Measurements from ENCODE around the gene PRODH2. TPM values are rescaled to one million over a fixed set of nuclear protein-coding genes. Genes with fewer than 3 reads are reported as not detected.
"Not testable (repeated sequence)": the region's sequence is repeated elsewhere in the genome, so short reads cannot be mapped to it uniquely, and the experiment has no call there.

PRODH2 gene
- polyA plus RNA-seq, 6 donors from 2014 or later, result not detected

DNA sequence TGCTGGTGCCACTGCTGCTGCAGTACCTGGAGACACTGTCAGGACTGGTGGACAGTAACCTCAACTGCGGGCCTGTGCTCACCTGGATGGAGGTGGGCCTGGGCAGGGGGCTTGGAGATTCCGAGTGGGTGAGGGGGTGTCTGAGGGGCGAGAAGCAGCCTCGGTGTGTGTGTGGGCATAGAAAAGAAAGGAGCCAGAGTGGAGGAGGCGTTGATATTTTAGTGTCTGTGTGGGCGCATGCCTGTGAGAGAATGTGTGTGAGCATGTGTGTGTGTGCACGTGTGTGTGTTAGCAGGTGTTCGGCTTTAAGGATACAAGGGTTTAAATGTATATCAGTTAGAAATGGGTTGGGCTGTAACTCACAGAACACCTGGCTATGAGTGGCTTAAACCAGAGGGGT is 33.6 kb downstream of the PRODH2 start:
- peaks cover 18 to 23% (median 21%) of the 10 kb centered on the region in 3 donors for H3K4me1 Mint-ChIP-seq
- H3K4me3 Mint-ChIP-seq, result peak overlapping the region in 1 of 8 donors; percentile 29
- no peaks in the 10 kb centered on the region for H3K36me3 Mint-ChIP-seq
- DNase-seq (no peak), ATAC-seq (ENCODE audit: low read depth in 2 of 2) (no peak)
- H3K27me3 Mint-ChIP-seq, result no peaks in the 10 kb centered on the region
- H3K27ac Mint-ChIP-seq, result no peak overlapping the region
- H3K9me3 Mint-ChIP-seq, result peaks cover 0 to 1% (median 0%) of the 10 kb centered on the region in 7 donors

DNA sequence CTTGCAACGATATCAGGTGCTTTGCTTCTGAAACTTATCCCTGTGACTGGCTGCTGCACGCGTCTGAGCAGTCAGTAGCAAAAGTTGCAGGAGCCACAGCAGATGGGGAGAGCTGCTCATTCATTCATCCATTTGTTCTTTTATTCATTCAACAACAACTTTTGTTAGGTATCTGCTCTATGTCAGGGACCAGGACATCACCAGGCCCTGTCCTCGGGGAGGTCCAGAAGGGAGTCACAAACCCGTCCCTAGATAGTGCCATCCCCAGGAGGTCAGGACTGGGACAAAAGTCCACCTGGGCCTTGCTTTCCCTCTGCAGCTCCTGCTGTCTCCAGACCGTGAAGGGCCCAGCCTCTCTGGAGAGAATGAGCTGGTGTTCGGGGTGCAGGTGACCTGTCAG is 34.7 kb downstream of the PRODH2 start:
- peak overlapping the region in 4 of 8 donors; percentile 19 to 63 (median 20) for H3K4me3 Mint-ChIP-seq
- no peak for DNase-seq
- H3K9me3 Mint-ChIP-seq, result peaks cover 0 to 1% (median 0%) of the 10 kb centered on the region in 7 donors
- ATAC-seq (ENCODE audit: low read depth in 2 of 2), result no peak
- no peaks in the 10 kb centered on the region for H3K36me3 Mint-ChIP-seq
- peak overlapping the region in 1 of 6 donors; percentile 7 for H3K27ac Mint-ChIP-seq
- peaks cover 12 to 18% (median 17%) of the 10 kb centered on the region in 3 donors for H3K4me1 Mint-ChIP-seq
- no peaks in the 10 kb centered on the region for H3K27me3 Mint-ChIP-seq

DNA sequence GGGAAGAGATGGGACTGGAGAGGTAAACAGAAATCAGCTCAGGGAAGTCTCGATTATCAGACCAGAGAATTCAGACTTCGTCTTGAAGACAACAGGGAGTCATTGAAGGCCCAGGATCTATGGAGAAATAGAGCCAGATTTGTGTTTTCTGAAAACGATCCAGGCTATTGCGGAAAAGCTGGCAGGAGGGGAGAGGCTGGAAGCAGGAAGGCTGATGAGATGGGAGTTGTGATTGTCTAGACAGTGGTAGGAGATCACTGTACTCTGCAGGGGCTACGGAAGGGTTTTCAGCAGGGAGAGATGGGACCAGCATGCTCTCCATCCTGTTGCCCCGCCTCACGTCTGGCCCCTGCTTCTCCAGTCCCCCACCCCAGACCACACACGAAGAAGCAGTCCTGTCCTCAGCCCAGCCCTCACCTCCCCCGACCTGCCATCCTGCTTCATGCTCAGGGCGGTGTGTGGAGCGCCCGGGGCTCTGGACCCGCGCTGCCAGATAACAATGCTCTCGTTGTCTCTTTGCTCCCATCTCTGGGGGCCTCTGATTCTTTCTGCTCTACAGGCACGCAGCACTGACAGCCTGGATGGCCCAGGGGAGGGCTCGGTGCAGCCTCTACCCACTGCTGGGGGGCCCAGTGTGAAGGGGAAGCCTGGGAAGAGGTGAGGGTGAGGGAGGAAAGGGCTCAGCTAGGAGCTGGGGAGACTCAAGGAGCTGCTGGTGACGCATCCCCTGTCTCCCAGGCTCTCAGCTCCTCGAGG is 35.4 kb downstream of the PRODH2 start:
- peak overlapping the region in 6 of 8 donors; percentile 20 to 89 (median 63) for H3K4me3 Mint-ChIP-seq
- H3K9me3 Mint-ChIP-seq, result peaks cover 0 to 1% (median 0%) of the 10 kb centered on the region in 7 donors
- H3K36me3 Mint-ChIP-seq, result no peaks in the 10 kb centered on the region
- H3K4me1 Mint-ChIP-seq, result peaks cover 12 to 18% (median 15%) of the 10 kb centered on the region in 3 donors
- DNase-seq, result no peak
- peak overlapping the region in 2 of 6 donors; percentile 21 to 44 for H3K27ac Mint-ChIP-seq
- no peaks in the 10 kb centered on the region for H3K27me3 Mint-ChIP-seq
- ATAC-seq (ENCODE audit: low read depth in 2 of 2), result no peak

DNA sequence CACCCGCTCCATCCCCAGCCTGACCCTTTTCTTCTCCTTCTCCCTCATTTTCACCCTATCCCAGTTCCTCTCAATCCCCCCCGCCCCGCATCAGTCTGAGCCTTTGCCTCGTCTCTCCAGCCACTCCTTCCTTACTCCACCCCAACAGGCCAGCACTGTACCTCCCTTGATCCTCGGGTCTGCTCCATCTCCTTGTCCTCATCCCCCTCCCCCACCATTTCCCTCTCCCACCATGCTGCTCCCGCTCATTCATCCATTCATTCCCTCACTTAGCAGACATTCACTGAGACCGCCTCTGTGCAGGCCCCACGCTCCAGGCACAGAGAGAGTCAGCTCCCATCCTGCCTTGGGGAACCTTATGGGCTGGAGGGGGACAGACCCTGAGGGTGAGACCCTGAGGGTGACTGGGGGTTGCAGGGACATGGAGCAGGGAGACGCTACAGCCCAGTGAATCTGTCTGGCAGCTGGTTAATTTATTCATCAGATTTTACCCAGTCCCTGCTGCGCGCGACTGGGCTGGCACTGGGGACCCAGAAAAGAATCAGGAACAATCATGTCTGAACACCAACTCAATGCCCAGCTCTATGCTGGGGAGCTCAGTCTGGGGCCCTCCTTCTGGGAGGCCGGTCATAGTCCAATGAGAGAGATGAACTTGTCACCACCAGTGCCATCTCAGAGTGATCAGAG is 36.4 kb downstream of the PRODH2 start:
- ATAC-seq (ENCODE audit: low read depth in 2 of 2), result no peak
- Mint-ChIP-seq H3K27ac (peak overlapping the region in 1 of 6 donors; percentile 81), H3K27me3 (no peaks in the 10 kb centered on the region), H3K4me1 (peaks cover 12 to 18% (median 15%) of the 10 kb centered on the region in 3 donors), H3K4me3 (peak overlapping the region; percentile 63 to 89 (median 83)), H3K9me3 (peaks cover 0 to 1% (median 0%) of the 10 kb centered on the region in 7 donors), H3K36me3 (no peaks in the 10 kb centered on the region)
- DNase-seq, result no peak

DNA sequence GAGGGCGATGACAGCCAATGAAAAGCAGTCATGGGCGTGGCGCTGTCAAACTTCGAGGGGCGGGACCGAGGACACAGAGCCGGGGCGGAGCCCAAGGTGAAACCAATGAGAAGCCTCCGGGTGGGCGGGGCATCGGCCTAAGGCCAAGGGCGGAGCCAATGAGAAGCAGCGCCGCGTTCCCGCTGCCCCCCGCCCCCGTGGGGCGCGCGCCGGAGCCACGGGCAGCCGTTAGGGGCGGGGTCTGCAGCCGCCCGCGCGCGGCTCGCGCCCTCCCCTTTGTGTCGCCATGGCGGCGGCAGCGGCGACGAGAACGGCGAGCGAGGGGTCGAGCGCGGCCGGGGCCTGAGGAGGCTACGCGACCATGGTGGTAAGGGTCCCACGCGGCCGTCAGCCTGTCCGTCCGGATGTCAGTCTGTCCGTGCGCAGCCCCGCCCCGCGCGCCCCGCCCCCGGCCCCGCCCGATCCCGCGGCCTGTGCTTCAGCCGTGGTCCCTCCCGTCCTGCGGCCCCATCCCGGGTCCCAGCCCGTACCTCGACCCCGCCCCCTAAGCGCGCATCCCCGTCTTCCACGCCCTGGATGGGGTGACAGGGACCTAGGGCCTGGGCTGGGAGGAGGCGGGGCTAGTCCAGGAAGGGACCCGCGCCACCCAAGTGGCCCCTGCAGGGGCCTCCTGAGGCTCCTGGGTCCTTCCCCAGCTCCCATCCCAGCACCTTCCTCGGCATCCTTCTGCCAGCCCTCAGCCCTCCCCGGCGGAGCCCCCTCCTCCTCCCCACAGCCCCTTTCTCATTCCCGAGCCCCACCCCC is 37.1 kb downstream of the PRODH2 start, which contains the start of gene ARHGAP33:
TSS of gene ARHGAP33 (plus strand) at position 267 of the 804 bp plus-strand sequence. CDS start at position 362, 95 bp downstream.
- DNase-seq (peak; percentile 99), ATAC-seq (ENCODE audit: low read depth in 2 of 2) (peak; percentile 95 to 97)
- H3K4me1 Mint-ChIP-seq, result peaks cover 12 to 18% (median 15%) of the 10 kb centered on the region in 3 donors
- H3K27ac Mint-ChIP-seq, result peak within 1 kb of the TSS in 3 of 6 donors; percentile 62 to 85 (median 81)
- no peaks in the 10 kb centered on the region for H3K36me3 Mint-ChIP-seq
- H3K4me3 Mint-ChIP-seq, result peak within 1 kb of the TSS; percentile 83 to 92 (median 90)
- H3K9me3 Mint-ChIP-seq, result peaks cover 0 to 1% (median 0%) of the 10 kb centered on the region in 7 donors
- H3K27me3 Mint-ChIP-seq, result no peaks in the 10 kb centered on the region

DNA sequence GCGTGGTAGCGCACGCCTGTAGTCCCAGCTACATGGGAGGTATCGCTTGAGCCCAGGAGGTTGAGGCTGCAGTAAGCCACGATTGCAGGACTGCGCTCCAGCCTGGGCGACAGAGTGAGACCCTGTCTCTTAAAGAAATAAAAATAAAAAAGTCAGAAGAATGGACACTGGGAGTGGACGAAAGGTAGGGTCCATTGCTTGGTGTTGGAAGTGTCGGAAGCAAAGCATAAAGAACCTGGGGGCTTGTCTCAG is 37.7 kb downstream of the PRODH2 start:
- DNase-seq (no peak), ATAC-seq (ENCODE audit: low read depth in 2 of 2) (peak in 1 of 2 donors; percentile 3)
- Mint-ChIP-seq H3K36me3 (no peaks in the 10 kb centered on the region), H3K4me3 (peak overlapping the region; percentile 83 to 92 (median 90)), H3K9me3 (peaks cover 0 to 1% (median 0%) of the 10 kb centered on the region in 7 donors), H3K27ac (peak overlapping the region in 1 of 6 donors; percentile 85), H3K27me3 (no peaks in the 10 kb centered on the region), H3K4me1 (peaks cover 12 to 18% (median 15%) of the 10 kb centered on the region in 3 donors)

DNA sequence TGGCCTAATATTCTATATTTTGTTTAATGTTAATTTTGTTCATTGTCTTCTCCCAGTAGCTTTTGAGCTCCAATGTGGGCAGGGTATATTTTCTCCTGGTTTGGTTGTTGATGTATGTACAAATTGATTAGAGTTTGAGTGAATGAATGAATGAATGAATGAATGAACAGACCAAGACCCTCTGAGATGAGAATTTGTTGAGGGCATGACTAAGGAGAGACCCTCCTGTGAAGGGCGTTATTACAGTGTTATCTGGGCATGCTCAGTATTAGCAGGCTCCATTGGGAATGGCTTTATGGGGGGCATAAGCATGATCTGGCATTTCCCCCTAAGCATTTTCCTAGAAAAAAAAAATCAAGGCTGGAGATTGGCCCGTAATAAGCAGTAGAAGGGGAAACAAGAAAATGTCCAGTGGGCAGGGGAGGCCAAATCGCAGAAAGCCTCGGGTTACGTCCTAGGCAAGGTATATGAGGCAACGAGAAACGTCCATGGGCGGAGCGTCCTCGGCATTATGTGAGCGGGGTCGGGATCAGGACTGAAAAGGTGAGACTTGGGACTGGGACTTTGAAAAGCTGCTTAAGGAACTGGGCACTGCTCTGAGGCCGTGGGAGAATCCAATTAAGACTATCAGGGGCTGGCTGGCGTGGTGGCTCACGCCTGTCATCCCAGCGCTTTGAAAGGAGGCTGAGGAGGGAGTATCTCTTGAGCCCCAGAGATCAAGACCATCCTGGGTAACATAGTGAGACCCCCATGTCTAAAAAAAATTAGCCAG is 38.2 kb downstream of the PRODH2 start:
- peaks cover 0 to 1% (median 0%) of the 10 kb centered on the region in 7 donors for H3K9me3 Mint-ChIP-seq
- H3K4me3 Mint-ChIP-seq, result peak overlapping the region; percentile 83 to 92 (median 90)
- no peaks in the 10 kb centered on the region for H3K27me3 Mint-ChIP-seq
- no peak for ATAC-seq (ENCODE audit: low read depth in 2 of 2)
- no peak for DNase-seq
- H3K4me1 Mint-ChIP-seq, result peaks cover 12 to 18% (median 15%) of the 10 kb centered on the region in 3 donors
- peak overlapping the region in 2 of 6 donors; percentile 62 to 85 for H3K27ac Mint-ChIP-seq
- no peaks in the 10 kb centered on the region for H3K36me3 Mint-ChIP-seq

DNA sequence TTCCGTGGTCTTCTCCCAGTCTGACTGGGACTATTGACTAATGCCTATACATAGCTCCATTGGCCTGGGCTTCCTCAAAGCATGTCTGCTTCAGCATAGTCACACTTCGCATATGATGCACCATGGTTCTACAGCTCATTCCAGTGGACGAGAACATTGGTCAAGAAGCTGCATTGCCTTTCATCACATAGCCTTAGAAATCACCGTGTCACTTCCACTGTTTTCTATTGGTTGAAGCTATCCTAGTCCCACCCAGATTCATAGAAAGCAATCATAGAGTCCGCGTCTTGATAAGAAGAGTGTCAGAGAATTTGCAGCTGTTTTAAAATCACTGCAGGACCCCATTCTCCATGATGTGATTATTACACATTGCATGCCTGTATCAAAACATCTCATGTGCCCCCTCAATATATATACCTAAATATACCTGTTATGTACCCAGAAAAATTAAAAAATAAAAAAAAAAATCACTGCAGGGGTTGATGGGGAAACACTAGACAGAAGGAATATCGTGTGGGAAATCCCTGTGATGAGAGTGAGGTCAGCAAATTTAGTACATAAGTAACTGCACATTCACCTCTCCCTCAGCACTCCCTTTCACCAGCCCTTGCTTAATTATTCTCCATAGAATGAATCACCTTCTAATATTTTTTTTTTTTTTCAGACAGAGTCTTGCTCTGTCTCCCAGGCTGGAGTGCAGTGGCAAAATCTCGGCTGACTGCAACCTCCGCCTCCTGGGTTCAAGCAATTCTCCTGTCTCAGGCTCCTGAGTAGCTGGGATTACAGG is 39.4 kb downstream of the PRODH2 start:
- ATAC-seq (ENCODE audit: low read depth in 2 of 2) (no peak), DNase-seq (no peak)
- Mint-ChIP-seq H3K4me3 (peak overlapping the region in 1 of 8 donors; percentile 57), H3K27me3 (no peaks in the 10 kb centered on the region), H3K4me1 (peaks cover 12 to 20% (median 20%) of the 10 kb centered on the region in 3 donors), H3K9me3 (peaks cover 0 to 1% (median 0%) of the 10 kb centered on the region in 7 donors), H3K27ac (no peak overlapping the region), H3K36me3 (no peaks in the 10 kb centered on the region)

DNA sequence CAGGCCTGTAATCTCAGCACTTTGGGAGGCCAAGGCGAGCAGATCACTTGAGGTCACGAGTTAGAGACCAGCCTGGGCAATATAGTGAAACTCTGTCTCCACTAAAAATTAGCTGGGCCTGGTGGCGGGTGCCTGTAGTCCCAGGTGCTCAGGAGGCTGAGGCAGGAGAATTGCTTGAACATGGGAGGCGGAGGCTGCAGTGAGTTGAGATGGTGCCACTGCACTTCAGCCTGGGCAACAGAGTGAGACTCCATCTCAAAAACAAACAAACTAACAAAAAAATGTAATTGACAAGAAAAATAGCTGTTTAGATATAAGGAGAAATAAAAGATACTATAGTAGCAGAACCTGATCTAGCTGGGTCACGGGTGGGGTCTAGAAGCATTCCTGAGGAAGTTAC is 40.3 kb downstream of the PRODH2 start:
- H3K36me3 Mint-ChIP-seq, result not testable (repeated sequence)
- H3K4me1 Mint-ChIP-seq, result peaks cover 12 to 22% (median 20%) of the 10 kb centered on the region in 3 donors

DNA sequence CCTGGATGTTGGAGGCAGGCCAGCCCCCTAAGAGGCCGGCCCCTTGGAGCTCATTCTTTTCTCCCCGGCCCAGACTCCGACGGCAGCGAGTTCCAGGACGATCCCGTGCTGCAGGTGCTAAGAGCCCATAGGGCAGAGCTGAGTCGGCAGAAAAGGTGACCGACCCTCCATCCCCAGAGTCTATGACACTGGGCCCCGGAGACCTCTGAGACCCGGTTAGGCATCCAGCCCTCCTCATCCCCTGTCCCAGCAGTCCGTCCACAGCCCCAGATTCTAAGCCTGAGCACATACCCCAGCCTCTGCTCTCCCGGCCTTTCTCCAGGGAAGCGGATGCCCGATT is 44.6 kb downstream of the PRODH2 start:
- no peaks in the 10 kb centered on the region for H3K36me3 Mint-ChIP-seq
- peak overlapping the region in 1 of 8 donors; percentile 34 for H3K4me3 Mint-ChIP-seq
- H3K9me3 Mint-ChIP-seq, result no peaks in the 10 kb centered on the region
- ATAC-seq (ENCODE audit: low read depth in 2 of 2) (no peak), DNase-seq (no peak)
- peak overlapping the region in 1 of 6 donors; percentile 63 for H3K27ac Mint-ChIP-seq
- H3K4me1 Mint-ChIP-seq, result peaks cover 3 to 10% (median 5%) of the 10 kb centered on the region in 3 donors
- no peaks in the 10 kb centered on the region for H3K27me3 Mint-ChIP-seq

More for the DNA sequence above, 40.3 kb downstream of the PRODH2 start:
- ATAC-seq (ENCODE audit: low read depth in 2 of 2); DNase-seq; H3K27me3 Mint-ChIP-seq; H3K9me3 Mint-ChIP-seq; H3K4me3 Mint-ChIP-seq; H3K27ac Mint-ChIP-seq: not testable (repeated sequence)

DNA sequence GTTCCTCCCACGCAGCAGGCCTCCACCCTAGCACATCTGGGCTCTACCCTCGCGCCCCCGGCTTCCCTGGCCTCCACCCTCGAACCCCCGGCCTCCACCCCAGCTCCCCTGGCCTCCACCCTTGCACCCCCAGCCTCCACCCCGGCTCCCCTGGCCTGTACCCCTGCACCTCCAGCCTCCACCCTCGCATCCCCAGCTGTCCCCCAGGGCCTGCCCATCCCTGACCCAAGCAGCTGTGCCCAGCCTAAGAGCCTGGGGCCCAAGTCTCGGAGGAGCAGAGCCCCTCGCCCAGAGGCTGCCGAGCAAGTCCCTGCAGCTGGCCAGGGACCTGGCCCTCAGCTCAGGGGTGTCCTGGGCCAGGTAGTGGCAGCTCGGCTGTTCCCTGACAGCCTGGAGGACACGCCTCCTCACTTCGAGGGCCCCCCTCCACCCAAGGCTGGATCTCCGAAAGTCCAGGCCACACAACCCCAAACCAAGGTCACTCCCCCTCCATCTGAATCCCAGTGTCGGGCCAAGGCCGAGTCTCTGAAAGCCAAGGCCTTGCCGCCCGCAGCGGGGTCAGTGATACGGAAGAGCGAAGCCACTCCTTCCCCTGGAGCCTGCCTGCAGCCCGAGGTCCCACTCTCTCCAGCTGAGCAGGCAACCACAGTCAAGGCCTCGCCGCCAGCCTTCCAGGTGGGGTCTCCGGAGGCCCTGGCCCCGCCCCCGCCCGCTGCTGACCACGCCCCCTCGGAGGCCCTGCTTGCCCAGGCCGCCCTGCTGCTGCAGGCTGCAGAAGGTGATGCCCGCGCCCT is 45.2 kb downstream of the PRODH2 start:
- Mint-ChIP-seq H3K27ac (peak overlapping the region in 1 of 6 donors; percentile 63), H3K4me1 (peaks cover 3 to 10% (median 5%) of the 10 kb centered on the region in 3 donors), H3K27me3 (no peaks in the 10 kb centered on the region), H3K4me3 (peak overlapping the region in 1 of 8 donors; percentile 34), H3K36me3 (no peaks in the 10 kb centered on the region), H3K9me3 (no peaks in the 10 kb centered on the region)
- ATAC-seq (ENCODE audit: low read depth in 2 of 2), result peak in 1 of 2 donors; percentile 79
- no peak for DNase-seq
